Lower leg skin (tissue), 4 donors: Measurements from ENCODE around the gene PLAC1. TPM values are rescaled to one million over a fixed set of nuclear protein-coding genes. Genes with fewer than 3 reads are reported as not detected.
A peak's percentile ranks its signal among the peaks of the same experiment; 100 is the strongest.

Source experiments
- DNase-seq, 2 donors: peaks; one replicate each; pipeline ENCODE4 v3.0.0-alpha.2; 2019; ENCODE audit warnings: low spot score in 2 of 2
- H3K4me3 ChIP-seq: fragments of 200-600 bp; sonication (generic); 2 replicates; pipeline ENCODE4 v1.5.1; 2017; ENCODE audit warnings: mild to moderate bottlenecking, low read depth; ENCODE audit not compliant: poor library complexity, severe bottlenecking
- CTCF ChIP-seq, 3 donors: fragments of 450-650 bp; IDR thresholded peaks; one replicate each; pipeline ENCODE4 v1.5.1; 2016; ENCODE audit warnings: antibody characterized with exemption in 3 of 3, mild to moderate bottlenecking in 3 of 3, moderate library complexity in 2 of 3
- POLR2A ChIP-seq, 2 donors: fragments of 450-650 bp; IDR thresholded peaks; one replicate each; pipeline ENCODE4 v1.6.1; 2016 to 2017; ENCODE audit warnings: antibody characterized with exemption in 2 of 2, mild to moderate bottlenecking in 1 of 2, moderate library complexity in 1 of 2
- WGBS, 2 donors: methylation state at CpG; one replicate each; pipeline ENCODE4 v1.1.5; 2018; 5-methylcytosine and 5-hydroxymethylcytosine counted together
- intact Hi-C: fragments of 100-400 bp; cut with DNase I; formaldehyde crosslinking; loops from one replicate; pipeline ENCODE4 v1.15.0; 2023; ENCODE audit warnings: low total_unique reads
- total RNA-seq, 4 donors: library from RNA; depleted of rRNA; stranded (reverse); fragments of >200 nt; gene quantifications; one replicate each; pipeline ENCODE4 v1.1.0, GENCODE V29; 2016

Gene PLAC1
- total RNA-seq, 4 donors from 2014 or later, result 0.22 to 0.53 (median 0.23) TPM; not detected in 1

- WGBS, 2 donors, result 76 to 92% methylated on average over 8 of the region's 8 CpGs
- peak in 1 of 2 donors; percentile 10 for DNase-seq
- no peak overlapping the region for H3K4me3 ChIP-seq
- TF ChIP-seq CTCF (IDR thresholded peaks at IDR 0.05), result no peak
- TF ChIP-seq POLR2A (IDR thresholded peaks at IDR 0.05), result no peak
- intact Hi-C loops, result no loop called here
These were observed 89.8 kb downstream of the PLAC1 start for GRCh38 chrX:134568285-134569016.

GRCh38 chrX:134566506-134566905 is 91.8 kb downstream of the PLAC1 start:
- no peak overlapping the region for H3K4me3 ChIP-seq
- no peak for DNase-seq
- 73 to 76% methylated on average over 5 of the region's 5 CpGs for WGBS, 2 donors
- intact Hi-C loops, result no loop called here
- TF ChIP-seq POLR2A (IDR thresholded peaks at IDR 0.05) (no peak), CTCF (IDR thresholded peaks at IDR 0.05) (no peak)

GRCh38 chrX:134562002-134562401 is 96.3 kb downstream of the PLAC1 start:
- intact Hi-C loops, result no loop called here

GRCh38 chrX:134558133-134558532 is 100.1 kb downstream of the PLAC1 start:
- DNase-seq, result peak in 1 of 2 donors; percentile 37
- intact Hi-C loops, result no loop called here
- TF ChIP-seq CTCF (IDR thresholded peaks at IDR 0.05) (no peak), POLR2A (IDR thresholded peaks at IDR 0.05) (no peak)
- H3K4me3 ChIP-seq, result no peak overlapping the region
- WGBS, 2 donors, result 57 to 69% methylated on average over 4 of the region's 4 CpGs

More at GRCh38 chrX:134562002-134562401, 96.3 kb downstream of the PLAC1 start:
- DNase-seq, result no peak
- no peak for TF ChIP-seq CTCF (IDR thresholded peaks at IDR 0.05)
- no peak for TF ChIP-seq POLR2A (IDR thresholded peaks at IDR 0.05)
- H3K4me3 ChIP-seq, result no peak overlapping the region
- WGBS, 2 donors, result 58 to 63% methylated on average over 2 of the region's 2 CpGs

GRCh38 chrX:134554291-134554690 is 104.0 kb downstream of the PLAC1 start:
- 58 to 59% methylated on average over 8 of the region's 8 CpGs for WGBS, 2 donors
- TF ChIP-seq CTCF (IDR thresholded peaks at IDR 0.05), result no peak
- no peak for TF ChIP-seq POLR2A (IDR thresholded peaks at IDR 0.05)
- intact Hi-C loops, result no loop called here
- no peak for DNase-seq
- no peak overlapping the region for H3K4me3 ChIP-seq

- no peak for DNase-seq
- TF ChIP-seq CTCF (IDR thresholded peaks at IDR 0.05) (no peak), POLR2A (IDR thresholded peaks at IDR 0.05) (no peak)
- H3K4me3 ChIP-seq, result no peak overlapping the region
- 70 to 80% methylated on average over 5 of the region's 5 CpGs for WGBS, 2 donors
- intact Hi-C loops, result no loop called here
These were observed 105.9 kb downstream of the PLAC1 start for GRCh38 chrX:134552351-134552750.
